ENCODE results near the gene CPSF4.

The CPSF4 gene

GRCh38 chr7:99448855-99449254 lies 10.1 kb downstream of the CPSF4 start:
- DNase-seq (ENCODE audit: low spot score), result no peak

- DNase-seq (ENCODE audit: low spot score), result no peak
These were observed 10.6 kb downstream of the CPSF4 start for GRCh38 chr7:99449326-99449725.

- no peak for DNase-seq (ENCODE audit: low spot score)
These were observed 13.2 kb downstream of the CPSF4 start for GRCh38 chr7:99451936-99452335.

GRCh38 chr7:99452541-99452940 lies 13.8 kb downstream of the CPSF4 start:
- no peak for DNase-seq (ENCODE audit: low spot score)

GRCh38 chr7:99453105-99453504 lies 14.4 kb downstream of the CPSF4 start:
- DNase-seq (ENCODE audit: low spot score), result no peak

- no peak for DNase-seq (ENCODE audit: low spot score)
These were observed 17.1 kb downstream of the CPSF4 start for GRCh38 chr7:99455874-99456273.

- DNase-seq (ENCODE audit: low spot score), result no peak
These were observed 17.5 kb downstream of the CPSF4 start for GRCh38 chr7:99456288-99456687.

- no peak for DNase-seq (ENCODE audit: low spot score)
These were observed 18.4 kb downstream of the CPSF4 start for GRCh38 chr7:99457050-99457649.

- no peak for DNase-seq (ENCODE audit: low spot score)
These were observed 19.1 kb downstream of the CPSF4 start for GRCh38 chr7:99457650-99458493.

- DNase-seq (ENCODE audit: low spot score), result no peak
These were observed 20.3 kb downstream of the CPSF4 start for GRCh38 chr7:99459087-99459486.

- no peak for DNase-seq (ENCODE audit: low spot score)
These were observed 21.9 kb downstream of the CPSF4 start for GRCh38 chr7:99460651-99461050.

- DNase-seq (ENCODE audit: low spot score), result no peak
These were observed 22.5 kb downstream of the CPSF4 start for GRCh38 chr7:99461221-99461620.

- no peak for DNase-seq (ENCODE audit: low spot score)
These were observed 26.7 kb downstream of the CPSF4 start for GRCh38 chr7:99465421-99465768.

GRCh38 chr7:99468336-99468918 lies 29.7 kb downstream of the CPSF4 start:
- no peak for DNase-seq (ENCODE audit: low spot score)

- DNase-seq (ENCODE audit: low spot score), result no peak
These were observed 30.8 kb downstream of the CPSF4 start for GRCh38 chr7:99469381-99470065.

GRCh38 chr7:99472561-99473314 lies 34.0 kb downstream of the CPSF4 start, which contains the start of gene ZNF789:
ZNF789 (plus strand) TSS chr7:99472890; CDS start chr7:99476457, 3,567 bp downstream.
- DNase-seq (ENCODE audit: low spot score), result peak; percentile 96

- DNase-seq (ENCODE audit: low spot score), result no peak
These were observed 34.5 kb downstream of the CPSF4 start for GRCh38 chr7:99473315-99473596.

GRCh38 chr7:99476107-99476506 lies 37.4 kb downstream of the CPSF4 start:
- no peak for DNase-seq (ENCODE audit: low spot score)

GRCh38 chr7:99478464-99479440 lies 40.0 kb downstream of the CPSF4 start:
- DNase-seq (ENCODE audit: low spot score), result no peak

- DNase-seq (ENCODE audit: low spot score), result no peak
These were observed 46.4 kb downstream of the CPSF4 start for GRCh38 chr7:99485094-99485493.

- no peak for DNase-seq (ENCODE audit: low spot score)
These were observed 50.5 kb downstream of the CPSF4 start for GRCh38 chr7:99489235-99489634.

Data from left forelimb (tissue), 1 donor.